Neural progenitor cell (in vitro differentiated cells): ENCODE measurements around the gene ZDHHC8.

Experiments used
- CTCF ChIP-seq: fragments of 200-600 bp; sonication (generic); IDR thresholded peaks from 2 replicates; pipeline ENCODE4 v1.5.1; 2017; ENCODE audit warnings: antibody characterized with exemption, mild to moderate bottlenecking
- EZH2 ChIP-seq: fragments of 200-600 bp; sonication (generic); IDR thresholded peaks from 2 replicates; pipeline ENCODE4 v1.6.1; 2017; ENCODE audit warnings: antibody characterized with exemption, mild to moderate bottlenecking, moderate library complexity
- EZH2phosphoT487 ChIP-seq: fragments of 200-600 bp; sonication (generic); IDR thresholded peaks from 2 replicates; pipeline ENCODE4 v1.6.1; 2017; ENCODE audit warnings: antibody characterized with exemption

- no peak for TF ChIP-seq CTCF
- TF ChIP-seq EZH2 = no peak
- no peak for TF ChIP-seq EZH2phosphoT487
Measured at GRCh38 chr22:20139391-20140106, 7.9 kb downstream of the ZDHHC8 start.
